Prostate gland (tissue), 2 donors: Measurements from ENCODE around the gene OAT. TPM values are rescaled to one million over a fixed set of nuclear protein-coding genes. Genes with fewer than 3 reads are reported as not detected.

Experiments used
- DNase-seq: peaks from one replicate; pipeline ENCODE4 v3.0.0-alpha.2; 2019; ENCODE audit warnings: low spot score
- H3K27ac ChIP-seq, 2 donors: fragments of 200-600 bp; sonication (generic); 2 replicates each; pipeline ENCODE4 v1.5.1; 2017 to 2019
- H3K27me3 ChIP-seq: fragments of 200-600 bp; sonication (generic); replicated peaks from 2 replicates; pipeline ENCODE4 v1.5.1; 2019; ENCODE audit not compliant: insufficient read depth
- H3K36me3 ChIP-seq, 2 donors: fragments of 200-600 bp; sonication (generic); 1 replicate in 1 of 2; 2 replicates in 1 of 2; pipeline versions ENCODE4 v1.5.1 to v1.8.1; 2017 to 2019
- H3K4me1 ChIP-seq: fragments of 200-600 bp; sonication (generic); replicated peaks from 2 replicates; pipeline ENCODE4 v1.5.1; 2019
- H3K4me3 ChIP-seq, 2 donors: fragments of 200-600 bp; sonication (generic); 2 replicates each; pipeline ENCODE4 v1.5.1; 2017 to 2019
- H3K9me3 ChIP-seq: fragments of 200-600 bp; sonication (generic); 2 replicates; pipeline ENCODE4 v1.5.1; 2017
- POLR2A ChIP-seq: fragments of 450-650 bp; IDR thresholded peaks from one replicate; pipeline ENCODE4 v1.6.1; 2016; ENCODE audit warnings: antibody characterized with exemption, mild to moderate bottlenecking
- POLR2AphosphoS5 ChIP-seq: sonication (generic); formaldehyde crosslinking; IDR thresholded peaks from one replicate; pipeline ENCODE4 v1.6.1; 2017; ENCODE audit warnings: antibody characterized with exemption
- WGBS: methylation state at CpG from one replicate; pipeline ENCODE4 v1.1.5; 2018; 5-methylcytosine and 5-hydroxymethylcytosine counted together
- intact Hi-C: fragments of 100-400 bp; cut with DNase I; formaldehyde crosslinking; loops from one replicate; pipeline ENCODE4 v1.14.2; 2022
- total RNA-seq, 2 donors: library from RNA; depleted of rRNA; stranded (reverse); fragments of >200 nt; gene quantifications; one replicate each; pipeline ENCODE4 v1.1.0, GENCODE V29; 2016
- TF ChIP-seq, protein P1 (sequence below), 4 experiments: fragments of 200-600 bp in 2 of 4; fragments of 450-650 bp in 2 of 4; sonication (generic) in 2 of 4; IDR thresholded peaks; 1 replicate in 3 of 4; 2 replicates in 1 of 4; pipeline ENCODE4 v1.5.1; 2016 to 2019; ENCODE audit warnings: antibody characterized with exemption in 4 of 4, mild to moderate bottlenecking in 2 of 4, moderate library complexity in 2 of 4

The OAT gene
- total RNA-seq, 2 donors from 2014 or later, result 86.3 to 139 TPM

DNA sequence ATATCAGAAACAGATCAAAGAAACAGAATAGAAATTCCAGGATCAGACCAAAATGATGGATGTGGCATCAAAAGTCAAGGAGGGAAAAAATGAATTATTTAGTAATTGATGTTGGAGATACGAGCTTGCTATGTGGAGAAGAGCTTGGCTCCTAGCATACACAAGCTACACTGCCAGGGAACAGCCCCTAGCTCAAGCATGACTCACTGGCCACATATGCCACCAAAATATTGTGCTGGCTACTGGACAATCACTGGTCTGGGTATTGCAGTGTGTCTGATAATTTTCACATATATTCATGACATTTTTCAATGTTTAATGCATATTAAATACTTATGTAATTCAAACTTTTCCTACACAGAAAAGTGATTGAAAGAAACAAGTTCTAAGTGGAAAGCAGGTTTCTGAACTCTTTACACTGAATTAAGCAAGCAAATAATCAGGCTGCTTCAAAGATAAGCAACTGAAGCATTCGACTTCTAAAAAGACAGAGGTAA is 59.3 kb downstream of the OAT start:
- Histone ChIP-seq H3K27ac (no peak overlapping the region), H3K4me1 (no peaks in the 10 kb centered on the region), H3K4me3 (no peak overlapping the region), H3K36me3 (no peaks in the 10 kb centered on the region), H3K27me3 (no peaks in the 10 kb centered on the region), H3K9me3 (no peaks in the 10 kb centered on the region)
- intact Hi-C loops, result no loop called here
- TF ChIP-seq, protein P1, sequence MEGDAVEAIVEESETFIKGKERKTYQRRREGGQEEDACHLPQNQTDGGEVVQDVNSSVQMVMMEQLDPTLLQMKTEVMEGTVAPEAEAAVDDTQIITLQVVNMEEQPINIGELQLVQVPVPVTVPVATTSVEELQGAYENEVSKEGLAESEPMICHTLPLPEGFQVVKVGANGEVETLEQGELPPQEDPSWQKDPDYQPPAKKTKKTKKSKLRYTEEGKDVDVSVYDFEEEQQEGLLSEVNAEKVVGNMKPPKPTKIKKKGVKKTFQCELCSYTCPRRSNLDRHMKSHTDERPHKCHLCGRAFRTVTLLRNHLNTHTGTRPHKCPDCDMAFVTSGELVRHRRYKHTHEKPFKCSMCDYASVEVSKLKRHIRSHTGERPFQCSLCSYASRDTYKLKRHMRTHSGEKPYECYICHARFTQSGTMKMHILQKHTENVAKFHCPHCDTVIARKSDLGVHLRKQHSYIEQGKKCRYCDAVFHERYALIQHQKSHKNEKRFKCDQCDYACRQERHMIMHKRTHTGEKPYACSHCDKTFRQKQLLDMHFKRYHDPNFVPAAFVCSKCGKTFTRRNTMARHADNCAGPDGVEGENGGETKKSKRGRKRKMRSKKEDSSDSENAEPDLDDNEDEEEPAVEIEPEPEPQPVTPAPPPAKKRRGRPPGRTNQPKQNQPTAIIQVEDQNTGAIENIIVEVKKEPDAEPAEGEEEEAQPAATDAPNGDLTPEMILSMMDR (IDR thresholded peaks at IDR 0.05), result no peak
- TF ChIP-seq POLR2A (no peak), POLR2AphosphoS5 (no peak)
- no peak for DNase-seq
- WGBS, result 92% methylated on average over 2 of the region's 2 CpGs

DNA sequence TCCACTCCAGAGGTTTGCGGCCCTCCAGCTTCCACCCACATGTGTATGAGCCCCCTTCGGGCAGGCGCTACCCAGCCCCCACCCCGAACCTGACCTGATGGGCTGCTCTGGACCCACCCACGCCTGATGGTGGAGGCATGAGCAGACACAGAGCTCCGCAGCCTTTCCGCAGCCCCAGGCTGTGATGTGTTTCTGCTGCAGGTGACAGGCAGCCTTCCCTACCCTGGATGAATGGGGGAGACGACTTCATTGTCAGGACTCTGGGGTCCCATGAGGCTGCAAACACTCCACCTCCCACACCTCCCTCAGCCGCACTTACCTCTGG is 61.2 kb downstream of the OAT start:
- no peak for DNase-seq
- intact Hi-C loops, result no loop called here

DNA sequence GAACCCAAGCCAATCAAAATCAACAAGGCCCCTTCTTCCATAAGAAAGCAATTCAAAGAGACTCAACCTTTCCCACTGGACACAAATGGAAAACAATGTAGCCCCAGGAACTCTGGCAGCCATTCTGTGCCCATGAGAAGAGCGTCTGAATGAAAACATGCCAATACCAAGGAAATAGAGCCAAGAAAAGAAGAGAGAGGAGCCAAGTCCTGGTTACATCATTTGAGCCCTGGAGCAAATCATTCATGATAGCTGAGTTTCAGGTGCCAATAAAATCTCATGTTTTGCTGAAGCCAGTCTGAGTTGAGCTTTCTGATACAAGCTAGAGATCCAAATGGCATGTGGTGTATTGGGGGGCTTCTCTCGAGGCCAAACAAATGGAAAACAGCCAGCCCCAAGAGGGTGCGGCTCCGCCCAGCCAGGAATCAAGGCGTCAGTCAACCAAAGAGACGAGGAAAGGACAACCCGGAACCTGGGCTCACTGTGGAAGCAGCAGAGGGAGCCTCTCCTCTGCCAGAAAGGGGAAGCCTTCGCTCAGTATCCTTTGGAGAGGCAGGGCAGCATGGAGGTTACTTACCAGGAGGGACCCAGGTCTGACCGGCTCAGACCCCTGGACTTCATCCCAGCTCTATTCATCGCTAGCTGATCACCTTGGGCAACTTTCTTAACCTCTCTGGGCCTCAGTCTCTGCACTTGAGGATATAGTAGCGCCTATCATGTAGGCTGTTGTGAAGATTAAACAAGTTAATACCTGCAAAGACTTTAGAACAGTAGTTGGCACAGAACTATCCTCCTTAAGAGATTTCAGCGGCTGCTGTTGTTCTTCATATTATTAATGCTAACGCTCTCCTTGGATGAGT is 61.8 kb downstream of the OAT start:
- intact Hi-C loops, result no loop called here
- Histone ChIP-seq H3K4me3 (no peak overlapping the region), H3K9me3 (no peaks in the 10 kb centered on the region), H3K4me1 (no peaks in the 10 kb centered on the region), H3K27me3 (no peaks in the 10 kb centered on the region), H3K36me3 (no peaks in the 10 kb centered on the region), H3K27ac (no peak overlapping the region)
- TF ChIP-seq POLR2A (no peak), POLR2AphosphoS5 (no peak)
- TF ChIP-seq, protein P1 (IDR thresholded peaks at IDR 0.05), result no peak
- no peak for DNase-seq
- WGBS, result 62% methylated on average over 13 of the region's 13 CpGs

More for the DNA sequence above, 61.2 kb downstream of the OAT start:
- Histone ChIP-seq H3K36me3 (no peaks in the 10 kb centered on the region), H3K9me3 (no peaks in the 10 kb centered on the region), H3K27me3 (no peaks in the 10 kb centered on the region), H3K4me1 (no peaks in the 10 kb centered on the region), H3K4me3 (no peak overlapping the region), H3K27ac (no peak overlapping the region)
- 31% methylated on average over 9 of the region's 9 CpGs for WGBS
- TF ChIP-seq, protein P1 (IDR thresholded peaks at IDR 0.05), result no peak
- TF ChIP-seq POLR2A (no peak), POLR2AphosphoS5 (no peak)

DNA sequence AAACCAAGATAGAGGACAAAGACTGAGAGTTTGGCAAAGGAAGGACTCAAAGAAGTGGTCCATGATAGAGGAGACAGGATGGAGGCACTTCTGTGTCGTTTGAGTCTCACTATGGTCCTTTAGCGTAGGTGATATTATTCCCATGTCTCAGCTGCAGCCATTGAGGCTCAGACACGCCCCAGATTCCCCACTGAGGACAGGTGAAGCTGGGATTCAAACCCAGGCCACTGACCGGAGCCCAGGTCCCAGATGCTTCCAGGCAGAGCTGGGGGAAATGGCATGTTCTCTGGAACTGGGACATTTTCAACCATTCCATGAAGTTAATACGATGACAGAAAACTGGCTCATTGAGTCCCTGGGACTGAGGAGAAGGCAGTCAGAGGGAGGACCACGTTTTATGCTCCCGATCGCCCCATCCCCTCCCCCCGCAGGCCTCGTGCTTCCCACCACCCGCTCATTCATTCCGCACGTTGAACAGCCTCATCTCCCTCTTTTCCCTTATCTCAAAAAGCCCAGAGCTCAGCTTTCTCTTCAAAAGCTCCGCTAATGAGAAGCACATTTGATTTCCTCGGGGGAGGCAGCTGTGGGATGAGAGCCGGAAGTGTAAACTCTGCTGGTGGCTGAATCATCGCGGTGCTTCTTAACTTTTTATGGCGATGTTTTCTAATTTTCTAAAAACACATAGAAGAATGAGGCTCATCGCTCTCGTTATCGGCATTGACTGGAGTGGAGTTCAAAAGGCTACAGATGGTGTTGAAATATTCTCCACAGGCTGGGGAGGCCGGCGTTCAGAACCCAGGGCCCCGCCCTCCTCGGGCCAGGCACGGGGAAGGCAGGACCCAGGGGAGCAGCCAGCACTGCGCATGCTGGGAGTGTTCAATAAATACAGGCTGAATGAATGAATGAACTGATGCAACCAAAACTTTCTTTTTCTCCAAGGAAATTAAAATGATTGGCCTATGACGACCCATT is 64.0 kb downstream of the OAT start:
- no peaks in the 10 kb centered on the region for H3K27me3 ChIP-seq
- DNase-seq, result no peak
- H3K36me3 ChIP-seq, result no peaks in the 10 kb centered on the region
- H3K27ac ChIP-seq, result no peak overlapping the region
- peak overlapping the region in 1 of 2 donors; percentile 10 for H3K4me3 ChIP-seq
- intact Hi-C loops, result no loop called here
- TF ChIP-seq, protein P1 (IDR thresholded peaks at IDR 0.05), result no peak
- no peak for TF ChIP-seq POLR2AphosphoS5
- TF ChIP-seq POLR2A, result no peak
- 28% methylated on average over 29 of the region's 29 CpGs for WGBS
- H3K9me3 ChIP-seq, result no peaks in the 10 kb centered on the region
- no peaks in the 10 kb centered on the region for H3K4me1 ChIP-seq
